Common myeloid progenitor, CD34-positive (primary cell): ENCODE measurements around the gene RXRB.

Source experiments
- CTCF ChIA-PET: fragments of 350-600 bp; sonication (Branson Sonifier 250); formaldehyde crosslinking; loops from one replicate; lab custom pipeline; 2021; ENCODE audit warnings: antibody characterized with exemption; lab: Charles Lee
- POLR2A ChIA-PET: fragments of 350-600 bp; sonication (Branson Sonifier 250); formaldehyde crosslinking; loops from one replicate; lab custom pipeline; 2021; ENCODE audit warnings: antibody characterized with exemption; lab: Charles Lee
- DNase-seq, 3 donors: peaks; one replicate each; pipeline versions ENCODE4 v3.0.0 to v3.0.0-alpha.2; 2013
- H3K27ac ChIP-seq, 2 experiments: 1 replicate in 1 of 2; 2 replicates in 1 of 2; pipeline ENCODE4 v1.7.0; 2013; ENCODE audit warnings: inconsistent platforms in 2 of 2, low read length in 2 of 2, mild to moderate bottlenecking in 2 of 2, low read depth in 1 of 2, moderate library complexity in 1 of 2; ENCODE audit not compliant: severe bottlenecking in 2 of 2, insufficient read depth in 1 of 2, poor library complexity in 1 of 2
- H3K27me3 ChIP-seq, 5 experiments: replicated peaks in 2 of 5; 1 replicate in 3 of 5; 2 replicates in 2 of 5; pipeline versions ENCODE4 v1.6.1 to v1.7.0; 2013; ENCODE audit warnings: low read length in 4 of 5, mild to moderate bottlenecking in 2 of 5, moderate library complexity in 2 of 5, inconsistent platforms in 1 of 5; ENCODE audit not compliant: insufficient read depth in 5 of 5, control insufficient read depth in 4 of 5
- H3K36me3 ChIP-seq, 4 experiments: 1 replicate in 2 of 4; 2 replicates in 2 of 4; pipeline versions ENCODE4 v1.6.1 to v1.7.0; 2013; ENCODE audit warnings: low read length in 3 of 4, control low read depth in 1 of 4, mild to moderate bottlenecking in 1 of 4; ENCODE audit not compliant: control insufficient read depth in 4 of 4, insufficient read depth in 4 of 4
- H3K4me1 ChIP-seq, 4 experiments: 1 replicate in 3 of 4; 2 replicates in 1 of 4; pipeline versions ENCODE4 v1.6.1 to v1.7.1; 2013; ENCODE audit warnings: low read length in 3 of 4, mild to moderate bottlenecking in 3 of 4, control low read depth in 1 of 4, inconsistent platforms in 1 of 4, moderate library complexity in 1 of 4; ENCODE audit not compliant: control insufficient read depth in 4 of 4, insufficient read depth in 4 of 4; ENCODE audit errors: control extremely low read depth in 1 of 4
- H3K4me3 ChIP-seq, 7 experiments: 1 replicate in 4 of 7; 2 replicates in 3 of 7; pipeline versions ENCODE4 v1.5.1 to v1.7.0; 2013; ENCODE audit warnings: mild to moderate bottlenecking in 7 of 7, low read length in 6 of 7, moderate library complexity in 6 of 7, inconsistent platforms in 2 of 7, low read depth in 2 of 7, control low read depth in 1 of 7; ENCODE audit not compliant: insufficient read depth in 4 of 7, control insufficient read depth in 1 of 7; ENCODE audit errors: extremely low read depth in 1 of 7
- H3K9me3 ChIP-seq, 5 experiments: 1 replicate in 4 of 5; 2 replicates in 1 of 5; pipeline versions ENCODE4 v1.6.1 to v1.7.1; 2013; ENCODE audit warnings: low read length in 4 of 5, mild to moderate bottlenecking in 2 of 5, inconsistent platforms in 1 of 5, low read depth in 1 of 5, moderate library complexity in 1 of 5; ENCODE audit not compliant: control insufficient read depth in 4 of 5, insufficient read depth in 2 of 5; ENCODE audit errors: control extremely low read depth in 1 of 5
- WGBS: methylation state at CpG from one replicate; pipeline ENCODE4 v1.1.5; 2013; ENCODE audit not compliant: insufficient coverage; 5-methylcytosine and 5-hydroxymethylcytosine counted together

The RXRB gene

DNA sequence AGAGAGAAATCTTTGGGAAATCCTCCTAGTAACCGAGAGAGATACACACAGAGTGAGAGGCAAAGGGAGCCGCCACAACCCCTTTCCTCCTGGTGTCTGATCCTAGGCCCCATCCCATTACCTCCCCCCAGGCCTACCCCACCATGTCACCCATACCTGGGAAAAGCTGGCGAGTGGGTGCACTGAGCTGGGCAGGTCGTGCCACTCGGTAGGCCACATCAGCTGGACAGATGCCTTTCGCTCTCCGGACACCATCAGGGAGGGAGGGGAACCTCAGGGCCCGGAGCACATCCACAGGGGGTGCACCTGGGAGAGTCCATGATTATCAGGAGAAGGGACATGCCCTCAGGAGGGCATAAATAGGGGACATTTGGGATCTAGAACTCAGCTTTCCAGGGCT lies 11.3 kb downstream of the RXRB start:
- H3K4me1 ChIP-seq, result peaks cover 0 to 20% (median 13%) of the 10 kb centered on the region in 4 experiments
- H3K27ac ChIP-seq, result no peak overlapping the region
- 96% methylated on average over 7 of the region's 8 CpGs for WGBS
- ChIA-PET CTCF (interaction anchor here (0.7 to 2.4 kb wide), 7 partner anchors 9 to 178 kb away, joined by 3 to 11 read pairs (median 4); no protein-coding TSS in a partner anchor), POLR2A (interaction anchor here (0.5 to 0.6 kb wide), 2 partner anchors 118 to 347 kb away, joined by 3 to 7 read pairs; no protein-coding TSS in a partner anchor)
- H3K27me3 ChIP-seq, result peaks cover 7 to 34% (median 13%) of the 10 kb centered on the region in 5 experiments
- no peak overlapping the region for H3K4me3 ChIP-seq
- no peak for DNase-seq
- H3K9me3 ChIP-seq, result no peaks in the 10 kb centered on the region
- peaks cover 0 to 6% (median under 1%) of the 10 kb centered on the region in 4 experiments for H3K36me3 ChIP-seq

DNA sequence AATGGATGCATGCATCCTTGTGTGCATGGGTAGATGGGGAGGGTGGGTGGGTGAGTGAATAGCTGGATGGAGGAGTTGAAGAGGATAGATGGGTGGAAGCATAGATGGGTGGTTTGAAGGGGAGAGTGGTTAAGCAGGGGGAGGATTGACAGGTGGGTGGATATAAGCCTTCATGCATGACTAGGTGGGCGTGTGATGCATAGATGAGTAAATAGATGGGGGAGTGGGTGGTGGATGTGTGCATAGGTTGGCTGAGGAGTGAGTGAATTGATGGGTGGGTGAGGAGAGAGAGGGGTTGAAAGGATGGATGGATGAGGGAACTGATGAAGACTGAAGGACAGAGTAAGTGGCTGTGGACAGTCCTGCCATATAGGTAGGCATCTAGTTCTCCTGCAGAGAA lies 12.7 kb downstream of the RXRB start:
- Histone ChIP-seq H3K4me3 (no peak overlapping the region), H3K9me3 (peaks cover 0 to 3% (median 0%) of the 10 kb centered on the region in 5 experiments), H3K4me1 (peaks cover 5 to 28% (median 19%) of the 10 kb centered on the region in 4 experiments), H3K27ac (no peak overlapping the region), H3K27me3 (peaks cover 7 to 31% (median 13%) of the 10 kb centered on the region in 5 experiments), H3K36me3 (no peaks in the 10 kb centered on the region)
- 100% methylated on average over 1 of the region's 1 CpG for WGBS
- CTCF ChIA-PET, result no interaction called here
- no peak for DNase-seq
- POLR2A ChIA-PET, result no interaction called here

DNA sequence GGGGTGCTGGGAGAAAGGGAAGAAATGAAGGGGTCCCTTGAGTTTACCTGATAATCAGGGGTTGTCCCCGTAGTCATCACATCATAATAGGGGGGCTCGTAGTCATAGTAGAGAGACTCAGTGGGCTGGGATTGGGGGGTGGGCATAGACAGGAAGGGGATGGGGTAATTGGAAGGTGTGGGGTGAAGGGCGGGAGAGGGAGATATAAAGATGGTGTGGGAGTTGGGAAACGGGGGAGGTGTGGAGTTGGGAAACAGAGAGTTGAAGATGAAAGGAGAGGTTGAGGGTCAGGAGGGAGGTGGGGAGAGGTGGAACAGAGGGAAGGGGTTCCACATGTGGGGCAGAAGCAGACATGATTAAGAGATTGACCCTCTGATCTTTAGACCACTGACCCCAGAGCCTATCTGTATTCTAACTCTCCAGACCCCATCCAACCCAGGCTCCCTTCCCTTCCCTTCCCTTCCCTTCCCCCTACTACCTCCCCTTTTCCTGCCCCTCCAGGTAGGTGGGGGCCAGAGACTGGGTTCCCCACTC lies 14.7 kb downstream of the RXRB start:
- ChIA-PET CTCF (interaction anchor here (0.8 kb wide), 1 partner anchor 63 kb away, joined by 3 read pairs; no protein-coding TSS in a partner anchor), POLR2A (no interaction called here)
- Histone ChIP-seq H3K4me3 (no peak overlapping the region), H3K27me3 (peaks cover 1 to 11% (median 2%) of the 10 kb centered on the region in 5 experiments), H3K9me3 (peaks cover 0 to 3% (median 0%) of the 10 kb centered on the region in 5 experiments), H3K4me1 (peaks cover 5 to 14% (median 10%) of the 10 kb centered on the region in 4 experiments), H3K27ac (no peak overlapping the region), H3K36me3 (no peaks in the 10 kb centered on the region)
- DNase-seq, result no peak
- 95% methylated on average over 4 of the region's 4 CpGs for WGBS

DNA sequence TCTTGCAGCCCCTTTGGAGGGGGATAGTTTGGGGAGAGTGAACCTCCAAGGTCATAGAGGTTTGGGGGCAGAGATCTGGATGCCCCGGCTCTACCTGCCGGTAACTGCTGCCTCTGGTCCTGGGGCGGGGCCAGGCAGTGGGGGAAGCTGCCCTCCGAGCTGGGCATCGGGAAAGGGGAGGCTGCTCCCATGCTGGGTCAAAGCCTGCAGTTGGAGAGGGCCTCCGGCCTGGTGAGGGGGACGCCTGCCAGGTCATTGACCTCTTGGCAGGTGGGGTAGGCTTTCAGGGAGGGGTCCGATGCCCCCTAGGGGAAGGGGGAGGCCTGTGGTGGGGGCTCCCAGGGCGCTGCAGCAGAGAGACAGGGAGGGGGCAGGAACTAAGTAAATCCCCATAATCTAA lies 15.3 kb downstream of the RXRB start:
- no peak for DNase-seq
- ChIA-PET POLR2A (no interaction called here), CTCF (no interaction called here)
- Histone ChIP-seq H3K27ac (no peak overlapping the region), H3K27me3 (peaks cover 0 to 6% (median 2%) of the 10 kb centered on the region in 5 experiments), H3K9me3 (peaks cover 0 to 3% (median 0%) of the 10 kb centered on the region in 5 experiments), H3K36me3 (no peaks in the 10 kb centered on the region), H3K4me1 (peaks cover 5 to 14% (median 10%) of the 10 kb centered on the region in 4 experiments), H3K4me3 (no peak overlapping the region)
- 100% methylated on average over 4 of the region's 9 CpGs for WGBS

DNA sequence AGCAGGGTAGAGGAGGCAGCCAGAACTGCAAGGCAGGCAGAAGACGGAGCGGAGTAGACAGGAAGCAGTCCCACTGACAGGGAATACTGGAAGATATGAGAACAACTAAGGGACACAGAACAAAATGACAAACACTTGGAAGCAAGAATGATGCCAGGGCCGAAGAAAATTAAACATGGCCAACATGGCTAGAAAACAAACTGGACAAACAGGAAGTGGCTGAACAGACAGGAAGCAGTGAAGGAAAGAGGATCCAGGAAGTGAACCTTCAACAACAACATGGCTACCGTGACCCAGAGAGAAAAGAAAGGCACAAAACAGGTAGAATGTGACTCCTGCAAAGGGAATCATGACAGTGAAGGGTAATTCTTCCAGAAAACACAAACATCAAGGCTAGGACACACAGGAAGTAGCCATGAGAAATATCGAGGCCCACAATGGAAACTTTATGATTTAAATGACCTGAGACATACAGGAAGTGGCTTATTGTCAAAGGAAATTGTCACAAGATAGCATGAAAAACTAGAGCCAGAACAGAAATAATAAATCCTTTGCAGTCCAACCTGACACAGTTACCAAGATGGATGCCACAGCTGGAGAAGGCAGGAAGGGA lies 17.3 kb downstream of the RXRB start:
- Histone ChIP-seq H3K9me3 (peaks cover 0 to 3% (median 0%) of the 10 kb centered on the region in 5 experiments), H3K36me3 (no peaks in the 10 kb centered on the region), H3K4me1 (peaks cover 5 to 14% (median 10%) of the 10 kb centered on the region in 4 experiments), H3K27me3 (peaks cover 0 to 2% (median 0%) of the 10 kb centered on the region in 5 experiments), H3K27ac (no peak overlapping the region), H3K4me3 (peak overlapping the region in 2 of 7 experiments; percentile 13 to 30)
- 69% methylated on average over 5 of the region's 5 CpGs for WGBS
- CTCF ChIA-PET, result interaction anchor here (1.0 to 1.8 kb wide), 5 partner anchors 10 to 59 kb away, joined by 3 to 7 read pairs (median 5); no protein-coding TSS in a partner anchor
- no peak for DNase-seq
- POLR2A ChIA-PET, result interaction anchor here (0.6 kb wide), 1 partner anchor 32 kb away, joined by 3 read pairs; no protein-coding TSS in a partner anchor

DNA sequence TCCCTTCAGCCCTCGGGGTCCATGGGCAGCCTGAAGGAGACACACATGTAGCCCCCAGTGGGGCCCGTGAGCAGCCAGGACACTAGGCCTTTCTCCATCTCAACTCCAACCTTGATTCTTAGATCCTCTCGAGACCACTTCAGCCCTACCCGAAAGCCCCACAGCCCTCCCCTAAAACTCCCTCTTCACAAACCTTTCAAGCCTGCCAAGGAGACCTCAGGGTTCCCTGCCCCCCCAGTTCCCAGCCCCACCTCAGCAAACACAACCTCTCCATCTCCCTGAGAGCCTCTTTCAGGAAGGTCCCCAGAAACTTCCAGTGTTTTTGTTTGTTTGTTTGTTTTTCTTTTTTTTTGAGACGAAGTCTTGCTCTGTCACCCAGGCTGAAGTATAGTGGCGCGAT lies 19.3 kb downstream of the RXRB start:
- Histone ChIP-seq H3K4me1 (peaks cover 5 to 14% (median 10%) of the 10 kb centered on the region in 4 experiments), H3K9me3 (peaks cover 0 to 3% (median 0%) of the 10 kb centered on the region in 5 experiments), H3K36me3 (no peaks in the 10 kb centered on the region), H3K27me3 (no peaks in the 10 kb centered on the region), H3K27ac (no peak overlapping the region), H3K4me3 (no peak overlapping the region)
- CTCF ChIA-PET, result interaction anchor here (1.7 kb wide), 1 partner anchor 17 kb away, joined by 3 read pairs; no protein-coding TSS in a partner anchor
- DNase-seq, result no peak
- 100% methylated on average over 5 of the region's 7 CpGs for WGBS
- POLR2A ChIA-PET, result no interaction called here
